Measurements from ENCODE around the gene STOML1. TPM values are rescaled to one million over a fixed set of nuclear protein-coding genes. Genes with fewer than 3 reads are reported as not detected.

The STOML1 gene
- polyA plus RNA-seq, 6 donors from 2014 or later, result 8.6 to 18.4 (median 9.9) TPM

GRCh38 chr15:74007820-74008371 lies 15.8 kb upstream of the STOML1 start:
- peaks cover 23 to 30% of the 10 kb centered on the region in 2 donors for H3K36me3 Mint-ChIP-seq

GRCh38 chr15:74006774-74007639 lies 14.9 kb upstream of the STOML1 start:
- peak in 1 of 2 donors; percentile 18 for ATAC-seq (ENCODE audit: low read depth in 2 of 2)
- no peak for DNase-seq
- H3K27ac Mint-ChIP-seq, result peak overlapping the region; percentile 84 to 99 (median 94)
- peaks cover 22 to 28% of the 10 kb centered on the region in 2 donors for H3K36me3 Mint-ChIP-seq
- H3K4me1 Mint-ChIP-seq, result peaks cover 48 to 77% (median 59%) of the 10 kb centered on the region in 3 donors
- H3K27me3 Mint-ChIP-seq, result no peaks in the 10 kb centered on the region
- peaks cover 0 to 2% (median 0%) of the 10 kb centered on the region in 7 donors for H3K9me3 Mint-ChIP-seq
- peak overlapping the region; percentile 16 to 86 (median 74) for H3K4me3 Mint-ChIP-seq

More at GRCh38 chr15:74007820-74008371, 15.8 kb upstream of the STOML1 start:
- ATAC-seq (ENCODE audit: low read depth in 2 of 2) (peak; percentile 95 to 96), DNase-seq (no peak)
- Mint-ChIP-seq H3K4me3 (peak overlapping the region; percentile 1 to 86 (median 75)), H3K27ac (peak overlapping the region; percentile 47 to 99 (median 94)), H3K9me3 (peaks cover 0 to 7% (median 0%) of the 10 kb centered on the region in 7 donors), H3K4me1 (peaks cover 48 to 73% (median 59%) of the 10 kb centered on the region in 3 donors), H3K27me3 (no peaks in the 10 kb centered on the region)

- Mint-ChIP-seq H3K4me1 (peaks cover 40 to 72% (median 67%) of the 10 kb centered on the region in 3 donors), H3K27me3 (no peaks in the 10 kb centered on the region), H3K4me3 (peak overlapping the region in 4 of 8 donors; percentile 12 to 97 (median 60)), H3K9me3 (no peaks in the 10 kb centered on the region), H3K27ac (peak overlapping the region in 2 of 6 donors; percentile 29 to 85), H3K36me3 (peaks cover 7 to 8% of the 10 kb centered on the region in 2 donors)
- no peak for DNase-seq
- ATAC-seq (ENCODE audit: low read depth in 2 of 2), result no peak
Measured at GRCh38 chr15:73997986-73998385, 5.9 kb upstream of the STOML1 start.

GRCh38 chr15:73996939-73997338 lies 4.8 kb upstream of the STOML1 start:
- ATAC-seq (ENCODE audit: low read depth in 2 of 2) (no peak), DNase-seq (peak; percentile 44)
- peak overlapping the region; percentile 77 to 99 (median 90) for H3K4me3 Mint-ChIP-seq
- no peaks in the 10 kb centered on the region for H3K27me3 Mint-ChIP-seq
- no peaks in the 10 kb centered on the region for H3K9me3 Mint-ChIP-seq
- H3K27ac Mint-ChIP-seq, result peak overlapping the region; percentile 45 to 98 (median 86)
- H3K4me1 Mint-ChIP-seq, result peaks cover 45 to 81% (median 71%) of the 10 kb centered on the region in 3 donors
- peaks cover 7 to 8% of the 10 kb centered on the region in 2 donors for H3K36me3 Mint-ChIP-seq

GRCh38 chr15:73996267-73996666 lies 4.2 kb upstream of the STOML1 start:
- peaks cover 7 to 8% of the 10 kb centered on the region in 2 donors for H3K36me3 Mint-ChIP-seq
- peak overlapping the region; percentile 89 to 99 (median 94) for H3K4me3 Mint-ChIP-seq
- no peak for ATAC-seq (ENCODE audit: low read depth in 2 of 2)
- no peaks in the 10 kb centered on the region for H3K27me3 Mint-ChIP-seq
- no peaks in the 10 kb centered on the region for H3K9me3 Mint-ChIP-seq
- peaks cover 47 to 77% (median 73%) of the 10 kb centered on the region in 3 donors for H3K4me1 Mint-ChIP-seq
- DNase-seq, result no peak
- peak overlapping the region; percentile 45 to 98 (median 86) for H3K27ac Mint-ChIP-seq

GRCh38 chr15:73994912-73995622 lies 3.0 kb upstream of the STOML1 start:
- no peak for DNase-seq
- no peaks in the 10 kb centered on the region for H3K27me3 Mint-ChIP-seq
- no peak for ATAC-seq (ENCODE audit: low read depth in 2 of 2)
- peaks cover 49 to 81% (median 71%) of the 10 kb centered on the region in 3 donors for H3K4me1 Mint-ChIP-seq
- peak overlapping the region; percentile 89 to 99 (median 94) for H3K4me3 Mint-ChIP-seq
- peaks cover 7 to 8% of the 10 kb centered on the region in 2 donors for H3K36me3 Mint-ChIP-seq
- no peaks in the 10 kb centered on the region for H3K9me3 Mint-ChIP-seq
- H3K27ac Mint-ChIP-seq, result peak overlapping the region; percentile 84 to 98 (median 92)

GRCh38 chr15:73994413-73994883 lies 2.4 kb upstream of the STOML1 start, which contains the start of gene PML:
Gene PML, plus strand, starts transcription at chr15:73994716. Its CDS starts 97 bp downstream, at chr15:73994813.
- H3K4me3 Mint-ChIP-seq, result peak within 1 kb of the TSS; percentile 89 to 99 (median 94)
- H3K36me3 Mint-ChIP-seq, result peaks cover 7 to 8% of the 10 kb centered on the region in 2 donors
- H3K4me1 Mint-ChIP-seq, result peaks cover 49 to 86% (median 69%) of the 10 kb centered on the region in 3 donors
- DNase-seq, result peak; percentile 93
- no peaks in the 10 kb centered on the region for H3K9me3 Mint-ChIP-seq
- peak within 1 kb of the TSS; percentile 85 to 98 (median 94) for H3K27ac Mint-ChIP-seq
- no peaks in the 10 kb centered on the region for H3K27me3 Mint-ChIP-seq
- peak; percentile 79 to 84 for ATAC-seq (ENCODE audit: low read depth in 2 of 2)

GRCh38 chr15:73993211-73993994 lies 1.3 kb upstream of the STOML1 start:
- Mint-ChIP-seq H3K36me3 (no peaks in the 10 kb centered on the region), H3K27me3 (no peaks in the 10 kb centered on the region), H3K4me1 (peaks cover 45 to 79% (median 59%) of the 10 kb centered on the region in 3 donors)

GRCh38 chr15:73992594-73992898 lies 451 bp upstream of the STOML1 start:
- ATAC-seq (ENCODE audit: low read depth in 2 of 2) (no peak), DNase-seq (no peak)
- H3K27me3 Mint-ChIP-seq, result no peaks in the 10 kb centered on the region
- peaks cover 45 to 79% (median 57%) of the 10 kb centered on the region in 3 donors for H3K4me1 Mint-ChIP-seq
- no peaks in the 10 kb centered on the region for H3K36me3 Mint-ChIP-seq
- peak overlapping the region; percentile 62 to 97 (median 88) for H3K4me3 Mint-ChIP-seq
- no peaks in the 10 kb centered on the region for H3K9me3 Mint-ChIP-seq
- peak overlapping the region in 5 of 6 donors; percentile 10 to 86 (median 47) for H3K27ac Mint-ChIP-seq

More at GRCh38 chr15:73993211-73993994, 1.3 kb upstream of the STOML1 start:
- peak overlapping the region; percentile 89 to 99 (median 94) for H3K4me3 Mint-ChIP-seq
- peak overlapping the region in 4 of 6 donors; percentile 53 to 98 (median 70) for H3K27ac Mint-ChIP-seq
- DNase-seq (no peak), ATAC-seq (ENCODE audit: low read depth in 2 of 2) (no peak)
- H3K9me3 Mint-ChIP-seq, result no peaks in the 10 kb centered on the region

- H3K9me3 Mint-ChIP-seq, result no peaks in the 10 kb centered on the region
- H3K4me3 Mint-ChIP-seq, result peak overlapping the region; percentile 81 to 93 (median 88)
- ATAC-seq (ENCODE audit: low read depth in 2 of 2) (no peak), DNase-seq (no peak)
- H3K36me3 Mint-ChIP-seq, result peaks cover 0 to 5% of the 10 kb centered on the region in 2 donors
- H3K4me1 Mint-ChIP-seq, result peaks cover 41 to 77% (median 53%) of the 10 kb centered on the region in 3 donors
- H3K27ac Mint-ChIP-seq, result peak overlapping the region in 3 of 6 donors; percentile 59 to 72 (median 64)
- H3K27me3 Mint-ChIP-seq, result no peaks in the 10 kb centered on the region
Measured at GRCh38 chr15:73991260-73991659, 835 bp downstream of the STOML1 start.

- peaks cover 43 to 76% (median 51%) of the 10 kb centered on the region in 3 donors for H3K4me1 Mint-ChIP-seq
- ATAC-seq (ENCODE audit: low read depth in 2 of 2) (no peak), DNase-seq (no peak)
- peak overlapping the region in 4 of 8 donors; percentile 86 to 89 (median 88) for H3K4me3 Mint-ChIP-seq
- peak overlapping the region in 1 of 6 donors; percentile 76 for H3K27ac Mint-ChIP-seq
- no peaks in the 10 kb centered on the region for H3K9me3 Mint-ChIP-seq
- H3K27me3 Mint-ChIP-seq, result no peaks in the 10 kb centered on the region
- H3K36me3 Mint-ChIP-seq, result peaks cover 0 to 13% of the 10 kb centered on the region in 2 donors
Measured at GRCh38 chr15:73990250-73991005, 1.7 kb downstream of the STOML1 start.
